Gastrocnemius medialis (tissue), 4 donors: ENCODE measurements around the gene ADIRF. TPM values are rescaled to one million over a fixed set of nuclear protein-coding genes. Genes with fewer than 3 reads are reported as not detected.
"Not testable (repeated sequence)": the region's sequence is repeated elsewhere in the genome, so short reads cannot be mapped to it uniquely, and the experiment has no call there.

Experiments used
- ATAC-seq, 2 donors: fragments of 150-250 bp; one replicate each; pipeline ENCODE4 v1.9.1; 2016
- DNase-seq, 2 donors: peaks; one replicate each; pipeline ENCODE4 v3.0.0-alpha.2; 2019
- H3K27ac ChIP-seq, 4 donors: fragments of 200-600 bp; sonication (generic); 1 replicate in 1 of 4; 2 replicates in 3 of 4; pipeline ENCODE4 v1.5.1; 2016 to 2018; ENCODE audit warnings: mild to moderate bottlenecking in 2 of 4, moderate library complexity in 1 of 4
- H3K27me3 ChIP-seq, 3 donors: fragments of 200-600 bp; sonication (generic) in 2 of 3; 1 replicate in 1 of 3; 2 replicates in 2 of 3; pipeline versions ENCODE4 v1.5.1 to v1.6.0; 2016 to 2019; ENCODE audit warnings: mild to moderate bottlenecking in 1 of 3, moderate library complexity in 1 of 3
- H3K36me3 ChIP-seq, 2 donors: fragments of 200-600 bp; sonication (generic) in 1 of 2; one replicate each; pipeline ENCODE4 v1.5.1; 2017 to 2018
- H3K4me1 ChIP-seq, 2 donors: fragments of 200-600 bp; sonication (generic) in 1 of 2; one replicate each; pipeline ENCODE4 v1.5.1; 2016 to 2017; ENCODE audit warnings: mild to moderate bottlenecking in 2 of 2
- H3K4me3 ChIP-seq, 4 donors: fragments of 200-600 bp; sonication (generic) in 3 of 4; 1 replicate in 1 of 4; 2 replicates in 3 of 4; pipeline ENCODE4 v1.5.1; 2016 to 2019; ENCODE audit warnings: mild to moderate bottlenecking in 2 of 4
- H3K9me3 ChIP-seq, 3 donors: fragments of 200-600 bp; sonication (generic) in 2 of 3; 1 replicate in 1 of 3; 2 replicates in 2 of 3; pipeline ENCODE4 v1.5.1; 2016 to 2019
- POLR2A ChIP-seq, 2 donors: fragments of 450-650 bp; IDR thresholded peaks; one replicate each; pipeline ENCODE4 v1.6.1; 2017; ENCODE audit warnings: antibody characterized with exemption in 2 of 2, mild to moderate bottlenecking in 2 of 2, moderate library complexity in 2 of 2
- in situ Hi-C, 4 donors: fragments of 200-750 bp; cut with MboI; loops; one replicate each; pipeline versions ENCODE4 v1.15.0 to v1.8.0; 2017; ENCODE audit warnings: low sequenced_read_pairs in 4 of 4
- intact Hi-C: fragments of 100-400 bp; cut with DNase I; formaldehyde crosslinking; loops from one replicate; pipeline ENCODE4 v1.15.1; 2023; ENCODE audit warnings: low total_unique reads
- total RNA-seq, 4 donors: library from RNA; depleted of rRNA; stranded (reverse); fragments of >200 nt; gene quantifications; one replicate each; pipeline versions ENCODE4 v1.1.0 to v1.2.3, GENCODE V29; 2016
- TF ChIP-seq, protein P1 (sequence below), 5 experiments: fragments of 450-650 bp in 3 of 5; fragments of 200-600 bp in 2 of 5; sonication (generic) in 2 of 5; IDR thresholded peaks in 4 of 5; conservative IDR thresholded peaks in 1 of 5; 1 replicate in 4 of 5; 2 replicates in 1 of 5; pipeline ENCODE4 v1.5.1; 2016 to 2019; ENCODE audit warnings: antibody characterized with exemption in 5 of 5, mild to moderate bottlenecking in 3 of 5, moderate library complexity in 3 of 5

Gene ADIRF
- total RNA-seq, 4 donors from 2014 or later: 20.1 to 51.2 (median 31.0) TPM

DNA sequence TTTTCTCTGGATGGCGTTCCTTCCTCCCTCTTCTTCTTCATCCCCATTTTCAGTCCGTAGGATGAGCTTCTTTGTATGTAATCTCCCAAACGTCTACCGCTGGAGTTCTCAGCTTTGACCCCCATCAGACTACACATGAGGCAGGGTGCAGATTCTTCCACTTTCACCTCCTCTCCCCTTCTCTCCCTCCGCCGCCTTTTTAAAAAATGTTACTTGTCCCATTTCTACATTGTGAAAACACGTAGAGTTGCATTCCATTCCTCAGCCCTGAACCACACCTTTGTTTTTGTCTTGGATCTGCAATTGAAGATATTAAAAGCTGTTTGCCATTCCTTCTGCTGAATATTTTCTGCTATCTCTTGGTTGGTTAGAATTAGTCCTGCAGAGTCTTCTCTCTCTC lies 6.2 kb downstream of the ADIRF start:
- Histone ChIP-seq H3K27ac (peak overlapping the region in 1 of 4 donors; percentile 5), H3K36me3 (no peaks in the 10 kb centered on the region), H3K4me1 (peaks cover 24 to 29% of the 10 kb centered on the region in 2 donors), H3K27me3 (no peaks in the 10 kb centered on the region), H3K4me3 (no peak overlapping the region), H3K9me3 (no peaks in the 10 kb centered on the region)
- DNase-seq (no peak), ATAC-seq (no peak)
- intact Hi-C loops (loop anchor here (5.0 kb wide), 1 partner anchor 217 kb away; the partner anchor contains the start of gene BMPR1A), in situ Hi-C loops (no loop called here)
- TF ChIP-seq, protein P1, sequence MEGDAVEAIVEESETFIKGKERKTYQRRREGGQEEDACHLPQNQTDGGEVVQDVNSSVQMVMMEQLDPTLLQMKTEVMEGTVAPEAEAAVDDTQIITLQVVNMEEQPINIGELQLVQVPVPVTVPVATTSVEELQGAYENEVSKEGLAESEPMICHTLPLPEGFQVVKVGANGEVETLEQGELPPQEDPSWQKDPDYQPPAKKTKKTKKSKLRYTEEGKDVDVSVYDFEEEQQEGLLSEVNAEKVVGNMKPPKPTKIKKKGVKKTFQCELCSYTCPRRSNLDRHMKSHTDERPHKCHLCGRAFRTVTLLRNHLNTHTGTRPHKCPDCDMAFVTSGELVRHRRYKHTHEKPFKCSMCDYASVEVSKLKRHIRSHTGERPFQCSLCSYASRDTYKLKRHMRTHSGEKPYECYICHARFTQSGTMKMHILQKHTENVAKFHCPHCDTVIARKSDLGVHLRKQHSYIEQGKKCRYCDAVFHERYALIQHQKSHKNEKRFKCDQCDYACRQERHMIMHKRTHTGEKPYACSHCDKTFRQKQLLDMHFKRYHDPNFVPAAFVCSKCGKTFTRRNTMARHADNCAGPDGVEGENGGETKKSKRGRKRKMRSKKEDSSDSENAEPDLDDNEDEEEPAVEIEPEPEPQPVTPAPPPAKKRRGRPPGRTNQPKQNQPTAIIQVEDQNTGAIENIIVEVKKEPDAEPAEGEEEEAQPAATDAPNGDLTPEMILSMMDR (IDR thresholded peaks at IDR 0.05 in 4 of 5, conservative IDR thresholded peaks at IDR 0.05 in 1 of 5): no peak
- no peak for TF ChIP-seq POLR2A (IDR thresholded peaks at IDR 0.05)

GRCh38 chr10:86976362-86977056 lies 8.2 kb downstream of the ADIRF start:
- in situ Hi-C loops: no loop called here
- Histone ChIP-seq H3K4me1 (peaks cover 39 to 41% of the 10 kb centered on the region in 2 donors), H3K9me3 (no peaks in the 10 kb centered on the region), H3K4me3 (no peak overlapping the region), H3K36me3 (no peaks in the 10 kb centered on the region), H3K27ac (peak overlapping the region in 1 of 4 donors; percentile 88), H3K27me3 (no peaks in the 10 kb centered on the region)
- no peak for TF ChIP-seq POLR2A (IDR thresholded peaks at IDR 0.05)
- TF ChIP-seq, protein P1 (IDR thresholded peaks at IDR 0.05 in 4 of 5, conservative IDR thresholded peaks at IDR 0.05 in 1 of 5): no peak
- DNase-seq: no peak
- ATAC-seq: no peak
- intact Hi-C loops: no loop called here

- H3K36me3 ChIP-seq, H3K4me3 ChIP-seq, intact Hi-C loops, H3K9me3 ChIP-seq, in situ Hi-C loops, H3K27me3 ChIP-seq: not testable (repeated sequence)
- DNase-seq (peak in 1 of 2 donors; percentile 31), ATAC-seq (peak in 1 of 2 donors; percentile 38)
- peaks cover 38 to 43% of the 10 kb centered on the region in 2 donors for H3K4me1 ChIP-seq
- peak overlapping the region; percentile 75 to 88 (median 84) for H3K27ac ChIP-seq
Measured at GRCh38 chr10:86978457-86978856, 10.2 kb downstream of the ADIRF start.

GRCh38 chr10:86979296-86979818 lies 11.1 kb downstream of the ADIRF start:
- DNase-seq (no peak), ATAC-seq (peak in 1 of 2 donors; percentile 12)
- intact Hi-C loops: no loop called here
- TF ChIP-seq, protein P1 (IDR thresholded peaks at IDR 0.05 in 4 of 5, conservative IDR thresholded peaks at IDR 0.05 in 1 of 5): no peak
- TF ChIP-seq POLR2A (IDR thresholded peaks at IDR 0.05): no peak
- H3K9me3 ChIP-seq: no peaks in the 10 kb centered on the region
- H3K36me3 ChIP-seq: no peaks in the 10 kb centered on the region
- peaks cover 38 to 43% of the 10 kb centered on the region in 2 donors for H3K4me1 ChIP-seq
- H3K27me3 ChIP-seq: no peaks in the 10 kb centered on the region
- H3K27ac ChIP-seq: peak overlapping the region; percentile 75 to 88 (median 84)
- H3K4me3 ChIP-seq: no peak overlapping the region
- in situ Hi-C loops: no loop called here

DNA sequence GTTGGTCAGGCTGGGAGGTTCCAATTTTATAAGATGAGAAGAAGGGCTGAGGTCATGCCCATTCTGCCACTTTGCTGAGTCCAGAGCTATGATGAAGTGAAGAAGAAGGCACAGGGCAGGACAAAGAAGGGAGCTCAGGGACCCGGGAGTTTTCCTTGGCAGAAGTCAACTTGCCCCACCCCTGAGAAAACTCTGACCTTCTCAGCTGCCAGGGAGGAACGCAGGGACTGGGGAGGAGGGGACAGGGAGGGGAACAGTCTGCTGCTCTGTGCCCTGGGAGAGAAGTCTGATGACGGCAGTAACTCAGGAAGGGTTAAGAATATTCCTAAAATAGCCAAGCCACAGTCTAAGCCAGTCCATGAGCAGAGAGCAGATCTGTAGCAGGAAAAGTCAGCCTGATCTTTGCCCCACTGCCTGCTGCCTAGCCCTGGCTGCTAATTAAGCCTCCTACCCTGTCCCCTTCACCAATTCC lies 11.7 kb downstream of the ADIRF start:
- intact Hi-C loops: no loop called here
- in situ Hi-C loops: no loop called here
- TF ChIP-seq POLR2A (IDR thresholded peaks at IDR 0.05): peak in 1 of 2 donors; percentile 42
- TF ChIP-seq, protein P1 (IDR thresholded peaks at IDR 0.05 in 4 of 5, conservative IDR thresholded peaks at IDR 0.05 in 1 of 5): no peak

GRCh38 chr10:86981020-86981419 lies 12.7 kb downstream of the ADIRF start:
- DNase-seq: peak in 1 of 2 donors; percentile 37
- H3K4me3 ChIP-seq, intact Hi-C loops, H3K27me3 ChIP-seq, in situ Hi-C loops, H3K36me3 ChIP-seq, H3K9me3 ChIP-seq: not testable (repeated sequence)
- peaks cover 38 to 43% of the 10 kb centered on the region in 2 donors for H3K4me1 ChIP-seq
- H3K27ac ChIP-seq: peak overlapping the region; percentile 75 to 88 (median 84)
- peak; percentile 26 to 55 for ATAC-seq

More for the DNA sequence above, 11.7 kb downstream of the ADIRF start:
- DNase-seq: peak in 1 of 2 donors; percentile 76
- H3K4me3 ChIP-seq: peak overlapping the region in 1 of 4 donors; percentile 30
- H3K9me3 ChIP-seq: no peaks in the 10 kb centered on the region
- H3K27ac ChIP-seq: peak overlapping the region; percentile 75 to 88 (median 84)
- H3K36me3 ChIP-seq: no peaks in the 10 kb centered on the region
- ATAC-seq: peak; percentile 70 to 85
- no peaks in the 10 kb centered on the region for H3K27me3 ChIP-seq
- H3K4me1 ChIP-seq: peaks cover 38 to 43% of the 10 kb centered on the region in 2 donors
